Endothelial cell of umbilical vein (primary cell): ENCODE results near the gene DIAPH1.

Experiments
- EZH2 ChIP-seq: IDR thresholded peaks from 2 replicates; pipeline ENCODE4 v1.6.1; 2012; ENCODE audit warnings: borderline replicate concordance, low read depth, mild to moderate bottlenecking, moderate library complexity, low read length, inconsistent platforms; ENCODE audit not compliant: severe bottlenecking
- GATA2 ChIP-seq: IDR thresholded peaks from 2 replicates; pipeline ENCODE4 v1.7.0; 2011; ENCODE audit warnings: low read depth, mild to moderate bottlenecking, moderate library complexity, mixed read lengths, low read length; ENCODE audit not compliant: insufficient read length, insufficient read depth
- JUN ChIP-seq: IDR thresholded peaks from 2 replicates; pipeline ENCODE4 v1.6.1; 2011; ENCODE audit warnings: borderline replicate concordance, low read depth; ENCODE audit not compliant: insufficient read length, insufficient read depth
- MYC ChIP-seq: IDR thresholded peaks from one replicate; pipeline ENCODE4 v1.6.1; 2011; ENCODE audit warnings: mild to moderate bottlenecking, low read depth, low read length
- POLR2A ChIP-seq: IDR thresholded peaks from 2 replicates; pipeline ENCODE4 v1.6.1; 2012; ENCODE audit warnings: low read depth, mild to moderate bottlenecking, control low read depth, low read length
- POLR2AphosphoS5 ChIP-seq: IDR thresholded peaks from 2 replicates; pipeline ENCODE4 v1.6.1; 2012; ENCODE audit warnings: low read depth, mild to moderate bottlenecking, control low read depth, low read length, moderate library complexity; ENCODE audit not compliant: insufficient read depth
- TF ChIP-seq, protein P1 (sequence below), 2 donors: IDR thresholded peaks; 1 replicate in 1 of 2; 2 replicates in 1 of 2; pipeline ENCODE4 v1.5.1; 2011; ENCODE audit warnings: low read length in 2 of 2, mild to moderate bottlenecking in 2 of 2, moderate library complexity in 2 of 2, control low read depth in 1 of 2, inconsistent platforms in 1 of 2, low read depth in 1 of 2; ENCODE audit not compliant: insufficient read depth in 1 of 2; ENCODE audit errors: extremely low read depth in 1 of 2

GRCh38 chr5:141523991-141524390 is 94.8 kb downstream of the DIAPH1 start:
- TF ChIP-seq EZH2 (no peak), MYC (no peak), POLR2A (no peak), POLR2AphosphoS5 (no peak), GATA2 (no peak), JUN (no peak)
- TF ChIP-seq, protein P1, sequence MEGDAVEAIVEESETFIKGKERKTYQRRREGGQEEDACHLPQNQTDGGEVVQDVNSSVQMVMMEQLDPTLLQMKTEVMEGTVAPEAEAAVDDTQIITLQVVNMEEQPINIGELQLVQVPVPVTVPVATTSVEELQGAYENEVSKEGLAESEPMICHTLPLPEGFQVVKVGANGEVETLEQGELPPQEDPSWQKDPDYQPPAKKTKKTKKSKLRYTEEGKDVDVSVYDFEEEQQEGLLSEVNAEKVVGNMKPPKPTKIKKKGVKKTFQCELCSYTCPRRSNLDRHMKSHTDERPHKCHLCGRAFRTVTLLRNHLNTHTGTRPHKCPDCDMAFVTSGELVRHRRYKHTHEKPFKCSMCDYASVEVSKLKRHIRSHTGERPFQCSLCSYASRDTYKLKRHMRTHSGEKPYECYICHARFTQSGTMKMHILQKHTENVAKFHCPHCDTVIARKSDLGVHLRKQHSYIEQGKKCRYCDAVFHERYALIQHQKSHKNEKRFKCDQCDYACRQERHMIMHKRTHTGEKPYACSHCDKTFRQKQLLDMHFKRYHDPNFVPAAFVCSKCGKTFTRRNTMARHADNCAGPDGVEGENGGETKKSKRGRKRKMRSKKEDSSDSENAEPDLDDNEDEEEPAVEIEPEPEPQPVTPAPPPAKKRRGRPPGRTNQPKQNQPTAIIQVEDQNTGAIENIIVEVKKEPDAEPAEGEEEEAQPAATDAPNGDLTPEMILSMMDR (IDR thresholded peaks at IDR 0.05; ENCODE audit: extremely low read depth in 1 of 2, insufficient read depth in 1 of 2, low read depth in 1 of 2, low read length in 2 of 2) = no peak
